WTC11 (cell line): ENCODE measurements around the gene CBLB.

Experiments used
- MYBL2 ChIP-seq: sonication (generic); formaldehyde crosslinking; IDR thresholded peaks from 2 replicates; pipeline ENCODE4 v1.8.1; 2023; ENCODE audit warnings: mild to moderate bottlenecking, moderate library complexity, missing genetic modification reagents
- NFE2L1 ChIP-seq: sonication (generic); formaldehyde crosslinking; IDR thresholded peaks from 2 replicates; pipeline ENCODE4 v1.8.1; 2023; ENCODE audit warnings: missing genetic modification reagents
- ZNF121 ChIP-seq: sonication (generic); formaldehyde crosslinking; IDR thresholded peaks from 2 replicates; pipeline ENCODE4 v1.8.0; 2023; ENCODE audit warnings: missing genetic modification reagents
- TF ChIP-seq, protein P1 (sequence below): sonication (generic); formaldehyde crosslinking; IDR thresholded peaks from 2 replicates; pipeline ENCODE4 v1.8.1; 2023; ENCODE audit warnings: mild to moderate bottlenecking, missing genetic modification reagents, moderate library complexity
- TF ChIP-seq, protein P2 (sequence below): fragments of 200-600 bp; IDR thresholded peaks from 2 replicates; pipeline ENCODE4 v1.8.0; 2022; ENCODE audit warnings: antibody characterized with exemption
- TF ChIP-seq, protein P3 (sequence below): sonication (generic); formaldehyde crosslinking; IDR thresholded peaks from 2 replicates; pipeline ENCODE4 v1.8.0; 2022; ENCODE audit warnings: mild to moderate bottlenecking, missing genetic modification reagents

DNA sequence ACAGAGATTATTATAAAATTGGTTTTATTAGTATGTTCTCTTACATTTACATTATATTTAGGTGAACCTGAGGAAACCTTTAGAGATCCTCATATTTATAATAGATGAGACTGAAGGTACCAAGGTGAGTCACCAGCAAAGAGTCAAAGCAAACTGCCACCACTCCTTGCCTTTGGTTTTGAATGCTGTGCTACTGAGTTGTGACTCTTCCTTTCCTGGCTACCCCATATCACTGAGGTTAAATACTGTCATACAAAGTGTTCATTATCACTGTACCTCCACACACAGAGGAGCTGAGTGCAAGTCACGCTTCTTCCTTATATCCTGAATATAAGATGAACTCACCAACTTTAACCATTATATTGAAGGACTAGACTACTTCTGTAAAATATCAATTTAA, 168.2 kb downstream of the CBLB start:
- TF ChIP-seq, protein P1, sequence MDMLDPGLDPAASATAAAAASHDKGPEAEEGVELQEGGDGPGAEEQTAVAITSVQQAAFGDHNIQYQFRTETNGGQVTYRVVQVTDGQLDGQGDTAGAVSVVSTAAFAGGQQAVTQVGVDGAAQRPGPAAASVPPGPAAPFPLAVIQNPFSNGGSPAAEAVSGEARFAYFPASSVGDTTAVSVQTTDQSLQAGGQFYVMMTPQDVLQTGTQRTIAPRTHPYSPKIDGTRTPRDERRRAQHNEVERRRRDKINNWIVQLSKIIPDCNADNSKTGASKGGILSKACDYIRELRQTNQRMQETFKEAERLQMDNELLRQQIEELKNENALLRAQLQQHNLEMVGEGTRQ (CRISPR knock-in tag), result no peak
- TF ChIP-seq ZNF121, result no peak
- no peak for TF ChIP-seq NFE2L1 (CRISPR knock-in tag)
- TF ChIP-seq, protein P2, sequence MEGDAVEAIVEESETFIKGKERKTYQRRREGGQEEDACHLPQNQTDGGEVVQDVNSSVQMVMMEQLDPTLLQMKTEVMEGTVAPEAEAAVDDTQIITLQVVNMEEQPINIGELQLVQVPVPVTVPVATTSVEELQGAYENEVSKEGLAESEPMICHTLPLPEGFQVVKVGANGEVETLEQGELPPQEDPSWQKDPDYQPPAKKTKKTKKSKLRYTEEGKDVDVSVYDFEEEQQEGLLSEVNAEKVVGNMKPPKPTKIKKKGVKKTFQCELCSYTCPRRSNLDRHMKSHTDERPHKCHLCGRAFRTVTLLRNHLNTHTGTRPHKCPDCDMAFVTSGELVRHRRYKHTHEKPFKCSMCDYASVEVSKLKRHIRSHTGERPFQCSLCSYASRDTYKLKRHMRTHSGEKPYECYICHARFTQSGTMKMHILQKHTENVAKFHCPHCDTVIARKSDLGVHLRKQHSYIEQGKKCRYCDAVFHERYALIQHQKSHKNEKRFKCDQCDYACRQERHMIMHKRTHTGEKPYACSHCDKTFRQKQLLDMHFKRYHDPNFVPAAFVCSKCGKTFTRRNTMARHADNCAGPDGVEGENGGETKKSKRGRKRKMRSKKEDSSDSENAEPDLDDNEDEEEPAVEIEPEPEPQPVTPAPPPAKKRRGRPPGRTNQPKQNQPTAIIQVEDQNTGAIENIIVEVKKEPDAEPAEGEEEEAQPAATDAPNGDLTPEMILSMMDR, result no peak
- no peak for TF ChIP-seq MYBL2 (CRISPR knock-in tag)
- TF ChIP-seq, protein P3, sequence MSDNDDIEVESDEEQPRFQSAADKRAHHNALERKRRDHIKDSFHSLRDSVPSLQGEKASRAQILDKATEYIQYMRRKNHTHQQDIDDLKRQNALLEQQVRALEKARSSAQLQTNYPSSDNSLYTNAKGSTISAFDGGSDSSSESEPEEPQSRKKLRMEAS (CRISPR knock-in tag), result no peak
